Right lobe of liver (tissue), 4 donors: ENCODE measurements around the gene CLRN2.
A peak's percentile ranks its signal among the peaks of the same experiment; 100 is the strongest.

Experiments
- CTCF ChIP-seq, 4 donors: fragments of 200-600 bp in 3 of 4; fragments of 450-650 bp in 1 of 4; IDR thresholded peaks; one replicate each; pipeline versions ENCODE4 v1.5.1 to v1.8.0; 2016 to 2022; ENCODE audit warnings: antibody characterized with exemption in 4 of 4, mild to moderate bottlenecking in 2 of 4
- POLR2A ChIP-seq: fragments of 450-650 bp; IDR thresholded peaks from one replicate; pipeline ENCODE4 v1.6.1; 2017; ENCODE audit warnings: antibody characterized with exemption, mild to moderate bottlenecking
- donor health status: DM: no; HTN: no; CAD: no.
- donor health status: DM: no; HTN: no; CAD: no.
- donor health status: DM: no; HTN: yes; CAD: no.

DNA sequence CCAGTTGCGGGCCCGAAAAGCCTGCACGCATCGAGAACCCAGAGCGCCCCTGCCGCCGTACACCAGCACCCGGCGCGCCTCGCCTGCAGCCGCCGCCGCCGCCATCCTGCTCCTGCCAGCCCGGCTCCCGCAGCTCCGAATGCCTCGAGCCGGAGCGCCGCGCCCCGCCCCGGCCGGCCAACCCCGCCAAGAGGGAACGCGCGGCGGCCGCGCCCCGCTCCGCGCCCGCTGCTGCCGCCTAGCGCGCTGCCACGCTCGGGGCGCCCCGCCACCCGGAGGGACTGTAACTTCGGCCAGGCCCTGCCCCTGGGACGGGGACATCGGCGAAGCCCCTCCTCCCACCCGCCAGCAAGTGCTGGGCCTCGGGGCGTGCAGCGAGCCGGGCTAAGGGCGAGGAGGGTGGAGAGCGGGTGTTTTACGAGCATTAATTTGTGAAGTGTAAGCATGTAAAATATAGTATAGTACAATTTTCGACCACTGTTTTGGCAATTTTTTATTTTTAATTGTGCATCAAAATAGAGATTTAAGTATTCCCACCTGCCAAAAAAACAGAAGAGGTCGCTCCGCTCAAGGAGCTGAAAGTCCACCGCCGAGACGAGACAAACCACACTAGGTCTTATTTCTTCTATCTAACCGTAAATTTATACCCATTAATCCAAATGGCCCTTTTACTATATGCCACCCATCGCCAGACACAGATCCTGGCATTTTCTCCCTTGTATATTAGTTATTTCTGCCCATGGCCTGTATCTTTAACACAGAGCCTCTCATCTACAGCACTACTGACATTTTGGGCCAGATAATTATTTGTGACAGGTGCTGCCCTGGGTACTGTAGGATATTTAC is 2.8 kb upstream of the CLRN2 start, which contains the start of gene QDPR:
- TF ChIP-seq POLR2A, result peak; percentile 70
- peak; percentile 30 to 76 (median 41) for TF ChIP-seq CTCF (IDR thresholded peaks at IDR 0.05)
